Sigmoid colon (tissue), 4 donors: ENCODE results near the gene C1QA.

Experiments
- CTCF ChIP-seq, 4 experiments: fragments of 450-650 bp in 3 of 4; fragments of 200-600 bp in 1 of 4; IDR thresholded peaks; one replicate each; pipeline ENCODE4 v1.5.1; 2016 to 2019; ENCODE audit warnings: antibody characterized with exemption in 4 of 4, mild to moderate bottlenecking in 3 of 4, moderate library complexity in 2 of 4
- POLR2AphosphoS5 ChIP-seq, 4 donors: sonication (generic); formaldehyde crosslinking; IDR thresholded peaks; one replicate each; pipeline ENCODE4 v1.6.1; 2017; ENCODE audit warnings: antibody characterized with exemption in 4 of 4

- no peak for TF ChIP-seq POLR2AphosphoS5 (IDR thresholded peaks at IDR 0.05)
- no peak for TF ChIP-seq CTCF (IDR thresholded peaks at IDR 0.05)
Measured at GRCh38 chr1:22683547-22683946, 47.1 kb downstream of the C1QA start.
